Suprapubic skin (tissue), 4 donors: ENCODE results near the gene SEMA3G.

Source experiments
- CTCF ChIP-seq, 2 donors: fragments of 200-600 bp in 1 of 2; fragments of 450-650 bp in 1 of 2; sonication (generic) in 1 of 2; IDR thresholded peaks; one replicate each; pipeline ENCODE4 v1.5.1; 2016 to 2019; ENCODE audit warnings: antibody characterized with exemption in 2 of 2, mild to moderate bottlenecking in 1 of 2, moderate library complexity in 1 of 2
- EP300 ChIP-seq: sonication (generic); formaldehyde crosslinking; IDR thresholded peaks from one replicate; pipeline ENCODE4 v1.6.1; 2017; ENCODE audit warnings: antibody characterized with exemption
- POLR2A ChIP-seq, 2 donors: fragments of 450-650 bp; IDR thresholded peaks; one replicate each; pipeline ENCODE4 v1.6.1; 2017; ENCODE audit warnings: antibody characterized with exemption in 2 of 2, mild to moderate bottlenecking in 2 of 2, moderate library complexity in 2 of 2
- POLR2AphosphoS5 ChIP-seq, 3 donors: sonication (generic); formaldehyde crosslinking; IDR thresholded peaks; one replicate each; pipeline ENCODE4 v1.6.1; 2017; ENCODE audit warnings: antibody characterized with exemption in 3 of 3

DNA sequence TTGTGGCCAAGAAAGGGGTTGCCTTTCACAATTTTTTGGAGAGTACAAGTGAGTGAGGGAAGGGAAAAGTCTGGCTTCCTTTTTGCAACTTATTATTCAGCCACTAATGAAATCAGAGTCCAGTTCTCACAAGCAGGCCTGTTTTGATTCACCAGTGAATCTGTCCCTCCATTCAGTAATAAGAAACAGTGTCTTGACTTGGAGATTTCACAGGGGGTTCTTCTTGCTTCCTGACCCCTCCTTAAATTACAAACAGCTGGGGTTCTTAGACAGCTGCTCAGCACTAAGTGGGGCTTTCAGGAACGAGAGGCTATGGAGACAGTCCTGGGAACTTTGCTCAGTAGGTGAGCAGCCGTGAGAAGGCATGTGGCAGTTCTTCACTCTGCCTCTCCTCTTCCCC lies 24.5 kb downstream of the SEMA3G start:
- TF ChIP-seq CTCF (IDR thresholded peaks at IDR 0.05): no peak
- TF ChIP-seq POLR2AphosphoS5 (IDR thresholded peaks at IDR 0.05): no peak
- TF ChIP-seq POLR2A (IDR thresholded peaks at IDR 0.05): no peak
- TF ChIP-seq EP300: no peak
